ENCODE results near the gene MRPL28.
"Not testable (repeated sequence)": the region's sequence is repeated elsewhere in the genome, so short reads cannot be mapped to it uniquely, and the experiment has no call there.

MRPL28 gene

DNA sequence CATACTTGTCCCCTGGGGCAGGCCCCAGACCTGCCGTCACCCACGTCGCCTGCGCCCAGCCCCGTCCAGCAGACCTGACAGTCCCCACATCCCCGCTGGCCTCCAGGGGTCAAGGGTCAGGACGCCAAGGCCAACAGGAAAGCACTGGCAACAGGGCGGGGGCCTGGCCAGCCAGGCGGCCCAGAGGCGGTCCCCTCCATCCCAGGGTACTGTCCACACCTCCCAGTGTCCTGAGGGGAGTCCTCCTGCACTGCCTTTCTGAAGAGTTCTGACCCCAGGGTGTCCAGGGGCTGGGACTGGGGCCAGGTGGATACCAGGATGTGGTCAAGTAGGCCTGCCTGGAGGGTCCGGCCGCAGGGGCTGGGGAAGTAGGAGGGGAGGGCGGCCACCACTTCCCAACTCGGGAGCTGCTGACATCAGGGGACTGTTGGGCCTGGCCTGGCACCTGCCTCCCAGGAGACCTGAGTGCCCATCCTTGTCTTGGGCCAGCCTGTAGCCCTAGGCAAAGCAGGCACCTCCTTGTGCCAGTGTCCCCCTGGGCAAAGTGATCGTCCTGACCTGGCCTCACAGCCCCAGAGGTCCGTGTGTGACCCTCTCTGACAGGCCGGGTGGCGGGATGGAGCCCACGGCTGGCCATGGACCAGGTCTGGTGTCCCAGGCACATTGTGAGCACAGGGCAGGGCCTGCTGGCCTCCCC, 11.1 kb downstream of the MRPL28 start:
- no peak for DNase-seq

GRCh38 chr16:356741-357140, 13.6 kb downstream of the MRPL28 start:
- DNase-seq: no peak

DNA sequence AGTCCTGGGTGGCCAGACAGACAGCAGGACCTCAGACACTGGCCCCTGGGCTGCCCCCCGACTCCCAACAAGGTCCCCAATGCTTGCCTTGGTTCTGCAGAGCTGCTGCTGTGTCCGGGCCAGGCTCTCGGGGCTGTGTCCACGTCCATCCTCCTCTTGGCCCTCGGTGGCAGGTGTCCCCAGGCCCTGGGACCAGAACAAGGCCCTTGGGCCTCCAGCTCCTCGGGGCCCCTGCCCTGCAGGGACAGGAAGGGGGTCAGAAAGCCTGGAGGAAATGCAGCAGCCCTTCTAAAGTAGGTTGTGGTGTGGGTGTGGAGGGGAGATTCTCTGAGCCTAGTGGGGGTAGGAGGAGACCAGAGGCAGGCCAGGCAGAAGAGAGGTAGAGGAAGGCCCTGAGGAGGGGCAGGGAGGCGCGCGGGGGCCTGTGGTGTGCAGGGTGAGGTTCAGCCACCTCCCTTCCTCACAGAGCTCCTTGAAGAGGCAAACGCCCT, 15.3 kb downstream of the MRPL28 start:
- peak; percentile 71 for DNase-seq

DNA sequence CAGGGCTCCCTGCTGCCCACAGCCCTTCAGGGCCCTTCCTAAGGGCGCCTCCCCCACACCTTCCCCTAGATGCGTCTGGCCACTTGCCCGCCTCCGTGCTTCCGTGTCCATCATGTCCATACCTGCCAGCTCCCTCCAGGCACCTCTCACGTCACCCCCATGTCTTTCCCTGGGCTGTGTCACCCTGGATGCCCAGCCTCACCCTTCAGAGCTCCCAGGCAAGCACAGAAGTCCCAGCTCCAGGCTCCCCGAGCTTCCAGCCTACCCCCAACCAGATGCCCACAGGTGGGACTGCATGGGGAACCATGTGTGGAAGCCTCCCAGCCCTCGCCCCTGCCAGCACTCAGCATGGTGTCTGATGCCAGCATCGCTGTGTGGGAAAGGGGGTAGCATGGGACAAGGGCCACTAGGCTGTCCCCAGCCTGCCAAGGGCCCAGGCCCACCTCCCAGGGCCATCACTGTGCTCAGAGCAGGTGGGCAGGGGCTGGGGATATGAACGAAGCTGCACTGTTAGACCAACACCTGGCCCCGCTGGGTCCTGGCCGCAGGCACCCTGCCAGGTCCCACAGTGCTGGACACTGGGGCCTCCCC, 16.0 kb downstream of the MRPL28 start:
- no peak for DNase-seq

- no peak for DNase-seq
Measured at GRCh38 chr16:353404-354290, 16.7 kb downstream of the MRPL28 start.

GRCh38 chr16:352547-353403, 17.6 kb downstream of the MRPL28 start, which contains the start of gene AXIN1:
Gene AXIN1 (minus strand): TSS chr16:352723. CDS start chr16:347025, 5,698 bp downstream.
- DNase-seq: peak; percentile 99

DNA sequence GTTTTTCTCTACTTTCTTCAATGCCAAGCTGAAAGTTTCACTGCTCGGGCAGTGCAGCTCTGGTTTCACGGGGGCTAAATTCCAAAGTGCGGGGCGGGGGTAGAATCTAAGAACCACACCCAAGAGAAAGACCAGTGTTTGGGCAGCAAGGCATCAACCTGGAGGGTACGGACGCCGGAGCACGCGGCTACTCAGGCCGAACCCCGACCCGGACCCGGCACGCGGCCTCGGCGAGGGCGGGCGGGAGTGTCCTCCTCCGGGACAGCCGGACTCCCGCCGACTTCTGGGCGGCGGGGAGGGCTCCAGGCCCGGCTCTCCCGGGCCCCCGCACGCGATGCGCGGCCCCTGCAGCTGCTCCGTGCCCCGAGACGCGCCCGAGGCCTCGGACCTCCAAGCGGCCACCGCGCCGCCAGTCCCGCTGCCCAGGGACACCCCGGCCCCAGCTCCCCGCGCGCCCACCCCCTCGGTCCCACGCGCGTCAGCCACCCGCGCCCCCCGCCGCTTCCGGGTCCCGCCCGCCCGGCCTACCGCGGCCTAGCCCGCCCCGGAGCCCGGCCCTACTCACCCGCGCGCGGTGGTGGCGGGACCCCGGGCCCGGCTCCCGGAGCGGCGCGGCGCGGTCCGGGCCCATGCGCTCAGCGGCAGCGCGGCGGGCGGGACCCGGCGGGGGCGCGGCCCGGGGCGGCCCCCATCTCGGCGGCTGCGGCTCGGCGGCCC, 18.4 kb downstream of the MRPL28 start:
- DNase-seq: peak; percentile 43

- DNase-seq: no peak
Measured at GRCh38 chr16:350203-350602, 20.1 kb downstream of the MRPL28 start.

DNA sequence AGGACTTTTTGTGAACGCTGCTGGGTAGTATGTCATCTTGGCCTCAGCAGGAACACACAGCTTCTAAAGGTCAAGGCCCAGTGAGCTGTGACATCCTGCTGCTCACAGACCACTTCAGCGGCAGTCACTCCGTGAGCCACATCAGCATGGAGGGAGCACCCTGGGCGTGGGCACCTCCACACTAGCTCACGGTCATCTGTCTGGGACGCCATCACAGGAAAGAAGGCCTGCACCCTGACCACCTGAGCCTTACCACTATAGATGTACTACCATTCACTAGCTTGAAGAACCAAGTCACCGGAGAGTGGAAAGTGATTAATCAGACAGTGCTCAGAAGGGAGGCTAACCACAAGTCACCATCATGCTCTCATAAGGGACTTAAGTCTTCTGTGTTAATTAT, 21.1 kb downstream of the MRPL28 start:
- DNase-seq: no peak

DNA sequence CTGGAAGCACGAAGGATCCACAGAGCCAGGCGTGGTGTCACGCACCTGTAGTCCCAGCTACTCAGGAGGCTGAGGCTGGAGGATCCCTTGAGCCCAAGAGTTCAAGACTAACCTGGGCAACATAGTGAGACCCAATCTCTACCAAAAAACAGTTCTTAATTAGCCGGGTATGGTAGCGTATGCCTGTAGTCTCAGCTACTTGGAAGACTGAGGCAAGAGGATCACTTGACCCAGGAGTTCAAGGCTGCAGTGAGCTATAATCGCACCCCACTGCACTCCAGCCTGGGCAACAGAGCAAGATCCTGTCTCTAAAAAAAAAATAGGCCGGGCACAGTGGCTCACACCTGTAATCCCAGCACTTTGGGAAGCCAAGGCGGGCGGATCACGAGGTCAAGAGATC, 21.8 kb downstream of the MRPL28 start:
- not testable (repeated sequence) for DNase-seq

DNA sequence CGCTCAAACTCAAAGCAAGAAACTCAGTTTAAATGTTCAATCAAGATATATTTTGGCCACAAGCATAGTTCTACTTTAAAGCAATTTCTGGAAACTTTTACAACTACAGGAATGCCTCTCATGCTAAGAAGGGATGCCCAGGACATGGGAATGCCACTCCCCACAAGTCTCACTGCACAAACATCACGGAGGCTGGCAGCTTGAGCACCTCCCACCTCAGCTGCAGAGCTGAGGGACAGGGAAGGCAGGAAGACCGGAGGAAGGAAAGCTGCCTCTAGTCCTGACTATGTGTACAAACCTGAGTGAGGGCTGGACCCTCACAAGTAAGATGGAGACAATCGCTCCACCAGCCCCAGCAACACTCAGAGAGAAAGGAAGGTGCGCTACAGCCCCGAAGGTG, 23.1 kb downstream of the MRPL28 start:
- DNase-seq: no peak

- DNase-seq: no peak
Measured at GRCh38 chr16:346587-346986, 23.8 kb downstream of the MRPL28 start.

DNA sequence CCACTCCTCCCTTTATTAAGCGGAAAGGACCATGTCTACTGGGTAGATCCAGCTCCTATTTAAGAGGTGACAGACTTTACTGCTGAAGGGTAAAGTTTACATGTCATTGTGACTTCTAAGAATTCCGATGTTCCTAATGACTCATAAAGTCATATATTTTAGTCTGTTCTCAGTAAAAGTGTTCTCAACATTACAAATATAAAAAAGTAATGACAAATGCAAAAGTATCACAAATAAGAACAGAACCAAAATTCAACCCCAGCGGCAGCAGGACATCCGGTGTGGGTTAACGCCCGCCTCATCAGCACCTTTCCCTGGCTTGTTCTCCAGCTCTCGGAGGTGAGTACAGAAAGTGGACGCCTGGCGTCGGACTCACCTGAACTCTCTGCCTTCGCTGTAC, 24.6 kb downstream of the MRPL28 start:
- no peak for DNase-seq

GRCh38 chr16:342455-343213, 27.7 kb downstream of the MRPL28 start:
- DNase-seq: no peak

DNA sequence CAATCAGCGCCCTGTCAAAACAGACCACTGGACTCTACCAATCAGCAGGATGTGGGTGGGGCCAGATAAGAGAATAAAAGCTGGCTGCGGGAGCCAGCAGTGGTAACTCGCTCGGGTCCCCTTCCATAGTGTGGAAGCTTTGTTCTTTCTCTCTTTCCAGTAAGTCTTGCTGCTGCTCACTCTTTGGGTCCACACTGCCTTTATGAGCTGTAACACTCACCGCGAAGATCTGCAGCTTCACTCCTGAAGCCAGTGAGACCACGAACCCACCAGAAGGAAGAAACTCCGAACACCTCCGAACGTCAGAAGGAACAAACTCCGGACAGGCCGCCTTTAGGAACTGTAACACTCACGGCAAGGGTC, 28.4 kb downstream of the MRPL28 start:
- not testable (repeated sequence) for DNase-seq

- DNase-seq: not testable (repeated sequence)
Measured at GRCh38 chr16:341095-341973, 29.0 kb downstream of the MRPL28 start.

- DNase-seq: no peak
Measured at GRCh38 chr16:340370-341091, 29.8 kb downstream of the MRPL28 start.

- peak; percentile 23 for DNase-seq
Measured at GRCh38 chr16:339680-340079, 30.7 kb downstream of the MRPL28 start.

- DNase-seq: no peak
Measured at GRCh38 chr16:337975-338575, 32.3 kb downstream of the MRPL28 start.

Measured in CD4-positive, alpha-beta T cell treated with Interleukin-21 for 1 hour (primary cell).